ENCODE data around the gene OR2T27. TPM values are rescaled to one million over a fixed set of nuclear protein-coding genes. Genes with fewer than 3 reads are reported as not detected.

Gene OR2T27
- total and polyA plus RNA-seq, 2 donors from 2014 or later: not detected

DNA sequence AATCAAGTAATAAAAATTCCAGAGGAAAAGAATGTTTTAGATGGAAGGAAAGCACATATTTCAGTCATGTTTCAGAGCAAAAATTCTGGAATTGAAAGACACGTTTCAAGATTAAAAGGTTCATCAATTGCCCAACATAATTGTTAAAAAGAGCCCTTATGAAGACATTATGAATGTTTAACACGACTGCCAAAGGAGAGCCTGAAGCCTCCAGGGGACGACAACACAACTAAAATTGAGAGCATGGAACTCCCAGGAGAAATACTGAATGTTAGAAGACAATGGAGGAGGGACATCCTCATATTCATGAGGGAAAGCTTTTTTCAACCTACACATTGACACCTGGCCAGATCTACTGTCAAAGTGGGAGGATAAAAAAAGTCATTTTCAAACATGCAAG is 36.5 kb downstream of the OR2T27 start:
- Histone ChIP-seq H3K27ac (ENCODE audit: low read depth in 2 of 2, low read length in 2 of 2) (no peak overlapping the region), H3K9ac (ENCODE audit: low read length in 3 of 3) (no peak overlapping the region), H3K36me3 (ENCODE audit: control insufficient read depth in 2 of 3, insufficient read depth in 3 of 3, low read length in 3 of 3) (no peaks in the 10 kb centered on the region), H3K4me1 (ENCODE audit: control insufficient read depth in 2 of 3, insufficient read depth in 2 of 3, low read depth in 1 of 3, low read length in 3 of 3) (no peaks in the 10 kb centered on the region), H3K27me3 (ENCODE audit: control insufficient read depth, insufficient read depth, low read length) (no peaks in the 10 kb centered on the region), H3K9me3 (ENCODE audit: control insufficient read depth in 2 of 3, insufficient read depth in 1 of 3, low read length in 3 of 3) (no peaks in the 10 kb centered on the region), H3K4me3 (ENCODE audit: low read length in 3 of 3) (no peak overlapping the region)
- peak in 3 of 5 donors; percentile 11 to 68 (median 40) for DNase-seq
- TF ChIP-seq, protein P1, sequence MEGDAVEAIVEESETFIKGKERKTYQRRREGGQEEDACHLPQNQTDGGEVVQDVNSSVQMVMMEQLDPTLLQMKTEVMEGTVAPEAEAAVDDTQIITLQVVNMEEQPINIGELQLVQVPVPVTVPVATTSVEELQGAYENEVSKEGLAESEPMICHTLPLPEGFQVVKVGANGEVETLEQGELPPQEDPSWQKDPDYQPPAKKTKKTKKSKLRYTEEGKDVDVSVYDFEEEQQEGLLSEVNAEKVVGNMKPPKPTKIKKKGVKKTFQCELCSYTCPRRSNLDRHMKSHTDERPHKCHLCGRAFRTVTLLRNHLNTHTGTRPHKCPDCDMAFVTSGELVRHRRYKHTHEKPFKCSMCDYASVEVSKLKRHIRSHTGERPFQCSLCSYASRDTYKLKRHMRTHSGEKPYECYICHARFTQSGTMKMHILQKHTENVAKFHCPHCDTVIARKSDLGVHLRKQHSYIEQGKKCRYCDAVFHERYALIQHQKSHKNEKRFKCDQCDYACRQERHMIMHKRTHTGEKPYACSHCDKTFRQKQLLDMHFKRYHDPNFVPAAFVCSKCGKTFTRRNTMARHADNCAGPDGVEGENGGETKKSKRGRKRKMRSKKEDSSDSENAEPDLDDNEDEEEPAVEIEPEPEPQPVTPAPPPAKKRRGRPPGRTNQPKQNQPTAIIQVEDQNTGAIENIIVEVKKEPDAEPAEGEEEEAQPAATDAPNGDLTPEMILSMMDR (IDR thresholded peaks at IDR 0.05; ENCODE audit: borderline replicate concordance, extremely low read depth, insufficient read depth): peak; percentile 38
- intact Hi-C loops (cut with DNase I): no loop called here
- FAIRE-seq: no peak

DNA sequence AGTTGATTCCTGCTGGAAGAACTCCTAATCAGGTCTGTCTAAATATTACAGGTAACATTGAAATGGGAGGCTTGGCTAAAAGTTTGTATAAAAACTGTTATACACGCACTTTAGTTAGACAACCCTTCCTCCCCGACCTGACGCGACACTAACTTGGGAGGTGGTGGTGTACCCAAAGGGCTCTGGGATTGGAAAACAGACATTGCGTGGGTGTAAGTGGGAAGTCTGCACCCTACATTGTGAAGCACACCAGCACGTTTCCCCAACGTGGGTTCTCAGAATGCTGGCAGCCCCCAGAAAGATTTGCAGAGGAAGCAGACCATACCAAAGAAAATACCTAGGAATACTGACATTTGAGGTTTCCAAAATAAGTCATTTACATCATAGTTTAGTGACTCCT is 37.2 kb downstream of the OR2T27 start:
- TF ChIP-seq, protein P1 (IDR thresholded peaks at IDR 0.05; ENCODE audit: borderline replicate concordance, extremely low read depth, insufficient read depth): no peak
- FAIRE-seq: no peak

GRCh38 chr1:248613742-248614141 is 41.6 kb downstream of the OR2T27 start:
- intact Hi-C loops (cut with DNase I): no loop called here
- Histone ChIP-seq H3K4me3 (ENCODE audit: low read length in 3 of 3) (no peak overlapping the region), H3K9ac (ENCODE audit: low read length in 3 of 3) (no peak overlapping the region), H3K27ac (ENCODE audit: low read depth in 2 of 2, low read length in 2 of 2) (no peak overlapping the region), H3K36me3 (ENCODE audit: control insufficient read depth in 2 of 3, insufficient read depth in 3 of 3, low read length in 3 of 3) (no peaks in the 10 kb centered on the region), H3K9me3 (ENCODE audit: control insufficient read depth in 2 of 3, insufficient read depth in 1 of 3, low read length in 3 of 3) (no peaks in the 10 kb centered on the region), H3K27me3 (ENCODE audit: control insufficient read depth, insufficient read depth, low read length) (no peaks in the 10 kb centered on the region), H3K4me1 (ENCODE audit: control insufficient read depth in 2 of 3, insufficient read depth in 2 of 3, low read depth in 1 of 3, low read length in 3 of 3) (no peaks in the 10 kb centered on the region)
- TF ChIP-seq, protein P1 (IDR thresholded peaks at IDR 0.05; ENCODE audit: borderline replicate concordance, extremely low read depth, insufficient read depth): no peak
- DNase-seq (no peak), FAIRE-seq (no peak)

More for the DNA sequence above, 37.2 kb downstream of the OR2T27 start:
- no peak overlapping the region for H3K27ac ChIP-seq (ENCODE audit: low read depth in 2 of 2, low read length in 2 of 2)
- no peak overlapping the region for H3K4me3 ChIP-seq (ENCODE audit: low read length in 3 of 3)
- no peaks in the 10 kb centered on the region for H3K9me3 ChIP-seq (ENCODE audit: control insufficient read depth in 2 of 3, insufficient read depth in 1 of 3, low read length in 3 of 3)
- H3K27me3 ChIP-seq (ENCODE audit: control insufficient read depth, insufficient read depth, low read length): no peaks in the 10 kb centered on the region
- DNase-seq: no peak
- intact Hi-C loops (cut with DNase I): no loop called here
- no peak overlapping the region for H3K9ac ChIP-seq (ENCODE audit: low read length in 3 of 3)
- H3K4me1 ChIP-seq (ENCODE audit: control insufficient read depth in 2 of 3, insufficient read depth in 2 of 3, low read depth in 1 of 3, low read length in 3 of 3): no peaks in the 10 kb centered on the region
- no peaks in the 10 kb centered on the region for H3K36me3 ChIP-seq (ENCODE audit: control insufficient read depth in 2 of 3, insufficient read depth in 3 of 3, low read length in 3 of 3)

- TF ChIP-seq, protein P1 (IDR thresholded peaks at IDR 0.05; ENCODE audit: borderline replicate concordance, extremely low read depth, insufficient read depth): no peak
- FAIRE-seq: no peak
- intact Hi-C loops (cut with DNase I): no loop called here
- no peaks in the 10 kb centered on the region for H3K9me3 ChIP-seq (ENCODE audit: control insufficient read depth in 2 of 3, insufficient read depth in 1 of 3, low read length in 3 of 3)
- H3K4me1 ChIP-seq (ENCODE audit: control insufficient read depth in 2 of 3, insufficient read depth in 2 of 3, low read depth in 1 of 3, low read length in 3 of 3): no peaks in the 10 kb centered on the region
- H3K36me3 ChIP-seq (ENCODE audit: control insufficient read depth in 2 of 3, insufficient read depth in 3 of 3, low read length in 3 of 3): no peaks in the 10 kb centered on the region
- H3K27ac ChIP-seq (ENCODE audit: low read depth in 2 of 2, low read length in 2 of 2): no peak overlapping the region
- H3K27me3 ChIP-seq (ENCODE audit: control insufficient read depth, insufficient read depth, low read length): no peaks in the 10 kb centered on the region
- no peak for DNase-seq
- no peak overlapping the region for H3K9ac ChIP-seq (ENCODE audit: low read length in 3 of 3)
- no peak overlapping the region for H3K4me3 ChIP-seq (ENCODE audit: low read length in 3 of 3)
Measured at GRCh38 chr1:248611883-248612414, 43.4 kb downstream of the OR2T27 start.

Measured in kidney (tissue), 14 donors.